ENCODE results near the gene RND1.

The RND1 gene

GRCh38 chr12:48881686-48882314 lies 16.1 kb upstream of the RND1 start:
- TF ChIP-seq GATA2 (IDR thresholded peaks at IDR 0.05; ENCODE audit: low read depth, low read length), result no peak
- TF ChIP-seq GATA3 (IDR thresholded peaks at IDR 0.05; ENCODE audit: low read depth, low read length), result no peak

- TF ChIP-seq GATA2 (IDR thresholded peaks at IDR 0.05; ENCODE audit: low read depth, low read length) (no peak), GATA3 (IDR thresholded peaks at IDR 0.05; ENCODE audit: low read depth, low read length) (no peak)
These were observed 15.0 kb upstream of the RND1 start for GRCh38 chr12:48880647-48881046.

GRCh38 chr12:48878548-48878947 lies 12.9 kb upstream of the RND1 start:
- no peak for TF ChIP-seq GATA2 (IDR thresholded peaks at IDR 0.05; ENCODE audit: low read depth, low read length)
- no peak for TF ChIP-seq GATA3 (IDR thresholded peaks at IDR 0.05; ENCODE audit: low read depth, low read length)

GRCh38 chr12:48875944-48876515 lies 10.4 kb upstream of the RND1 start:
- TF ChIP-seq GATA3 (IDR thresholded peaks at IDR 0.05; ENCODE audit: low read depth, low read length) (no peak), GATA2 (IDR thresholded peaks at IDR 0.05; ENCODE audit: low read depth, low read length) (no peak)

- TF ChIP-seq GATA2 (IDR thresholded peaks at IDR 0.05; ENCODE audit: low read depth, low read length), result no peak
- no peak for TF ChIP-seq GATA3 (IDR thresholded peaks at IDR 0.05; ENCODE audit: low read depth, low read length)
These were observed 7.4 kb upstream of the RND1 start for GRCh38 chr12:48873096-48873495.

GRCh38 chr12:48869191-48869590 lies 3.5 kb upstream of the RND1 start:
- TF ChIP-seq GATA2 (IDR thresholded peaks at IDR 0.05; ENCODE audit: low read depth, low read length) (no peak), GATA3 (IDR thresholded peaks at IDR 0.05; ENCODE audit: low read depth, low read length) (no peak)

GRCh38 chr12:48868451-48868850 lies 2.8 kb upstream of the RND1 start:
- no peak for TF ChIP-seq GATA2 (IDR thresholded peaks at IDR 0.05; ENCODE audit: low read depth, low read length)
- TF ChIP-seq GATA3 (IDR thresholded peaks at IDR 0.05; ENCODE audit: low read depth, low read length), result no peak

- TF ChIP-seq GATA3 (IDR thresholded peaks at IDR 0.05; ENCODE audit: low read depth, low read length), result no peak
- TF ChIP-seq GATA2 (IDR thresholded peaks at IDR 0.05; ENCODE audit: low read depth, low read length), result no peak
These were observed 512 bp upstream of the RND1 start for GRCh38 chr12:48866052-48866711.

- TF ChIP-seq GATA3 (IDR thresholded peaks at IDR 0.05; ENCODE audit: low read depth, low read length), result no peak
- no peak for TF ChIP-seq GATA2 (IDR thresholded peaks at IDR 0.05; ENCODE audit: low read depth, low read length)
These were observed 2.4 kb downstream of the RND1 start for GRCh38 chr12:48863291-48863690.

- TF ChIP-seq GATA2 (IDR thresholded peaks at IDR 0.05; ENCODE audit: low read depth, low read length) (no peak), GATA3 (IDR thresholded peaks at IDR 0.05; ENCODE audit: low read depth, low read length) (no peak)
These were observed 2.9 kb downstream of the RND1 start for GRCh38 chr12:48862760-48863159.

- TF ChIP-seq GATA3 (IDR thresholded peaks at IDR 0.05; ENCODE audit: low read depth, low read length) (no peak), GATA2 (IDR thresholded peaks at IDR 0.05; ENCODE audit: low read depth, low read length) (no peak)
These were observed 4.6 kb downstream of the RND1 start for GRCh38 chr12:48861111-48861510.

- TF ChIP-seq GATA2 (IDR thresholded peaks at IDR 0.05; ENCODE audit: low read depth, low read length) (no peak), GATA3 (IDR thresholded peaks at IDR 0.05; ENCODE audit: low read depth, low read length) (no peak)
These were observed 6.1 kb downstream of the RND1 start for GRCh38 chr12:48859607-48860006.

- no peak for TF ChIP-seq GATA2 (IDR thresholded peaks at IDR 0.05; ENCODE audit: low read depth, low read length)
- TF ChIP-seq GATA3 (IDR thresholded peaks at IDR 0.05; ENCODE audit: low read depth, low read length), result no peak
These were observed 7.6 kb downstream of the RND1 start for GRCh38 chr12:48858043-48858442.

GRCh38 chr12:48857278-48857994 lies 8.2 kb downstream of the RND1 start:
- TF ChIP-seq GATA3 (IDR thresholded peaks at IDR 0.05; ENCODE audit: low read depth, low read length) (no peak), GATA2 (IDR thresholded peaks at IDR 0.05; ENCODE audit: low read depth, low read length) (no peak)

All from SH-SY5Y (cell line).